GM23338 (cell line): ENCODE results near the gene KDM4C.

Experiments
- CREB1 ChIP-seq: fragments of 250-450 bp; sonication (Bioruptor Pico); IDR thresholded peaks from 2 replicates; pipeline ENCODE4 v1.5.0; 2020; ENCODE audit warnings: low read depth, mild to moderate bottlenecking, moderate library complexity
- CTCF ChIP-seq, 2 experiments: fragments of 200-600 bp in 1 of 2; sonication (generic) in 1 of 2; conservative IDR thresholded peaks; 2 replicates each; pipeline versions ENCODE4 v1.5.1 to v1.6.1; 2016 to 2017; ENCODE audit warnings: antibody characterized with exemption in 2 of 2, low read depth in 2 of 2, mild to moderate bottlenecking in 2 of 2, moderate library complexity in 1 of 2
- ETS1 ChIP-seq: IDR thresholded peaks from 2 replicates; pipeline ENCODE4 v1.6.1; 2016; ENCODE audit warnings: antibody characterized with exemption
- EZH2 ChIP-seq: fragments of 200-600 bp; sonication (generic); IDR thresholded peaks from one replicate; pipeline ENCODE4 v1.8.0; 2017; ENCODE audit warnings: antibody characterized with exemption, mild to moderate bottlenecking, low read depth; ENCODE audit not compliant: unreplicated experiment
- EZH2phosphoT487 ChIP-seq: fragments of 200-600 bp; sonication (generic); IDR thresholded peaks from one replicate; pipeline ENCODE4 v1.8.1; 2018; ENCODE audit warnings: antibody characterized with exemption; ENCODE audit not compliant: unreplicated experiment
- JUNB ChIP-seq: IDR thresholded peaks from one replicate; pipeline ENCODE4 v1.6.1; 2016; ENCODE audit warnings: antibody characterized with exemption; ENCODE audit not compliant: unreplicated experiment
- POLR2AphosphoS5 ChIP-seq: IDR thresholded peaks from 2 replicates; pipeline ENCODE4 v1.6.1; 2016; ENCODE audit warnings: antibody characterized with exemption, low read depth
- REST ChIP-seq: IDR thresholded peaks from one replicate; pipeline ENCODE4 v1.6.1; 2018; ENCODE audit warnings: antibody characterized with exemption; ENCODE audit not compliant: unreplicated experiment

- TF ChIP-seq EZH2 (no peak), CTCF (conservative IDR thresholded peaks at IDR 0.05; ENCODE audit: low read depth in 2 of 2) (no peak), EZH2phosphoT487 (no peak), ETS1 (no peak), POLR2AphosphoS5 (no peak), REST (no peak), JUNB (no peak), CREB1 (CRISPR knock-in tag) (no peak)
These were observed 386.7 kb downstream of the KDM4C start for GRCh38 chr9:7144265-7145046.
